ENCODE data around the gene JADE2. TPM values are rescaled to one million over a fixed set of nuclear protein-coding genes. Genes with fewer than 3 reads are reported as not detected.
"Not testable (repeated sequence)": the region's sequence is repeated elsewhere in the genome, so short reads cannot be mapped to it uniquely, and the experiment has no call there.

Gene JADE2
- total RNA-seq, 1 experiment from 2014 or later, result 18.4 TPM

DNA sequence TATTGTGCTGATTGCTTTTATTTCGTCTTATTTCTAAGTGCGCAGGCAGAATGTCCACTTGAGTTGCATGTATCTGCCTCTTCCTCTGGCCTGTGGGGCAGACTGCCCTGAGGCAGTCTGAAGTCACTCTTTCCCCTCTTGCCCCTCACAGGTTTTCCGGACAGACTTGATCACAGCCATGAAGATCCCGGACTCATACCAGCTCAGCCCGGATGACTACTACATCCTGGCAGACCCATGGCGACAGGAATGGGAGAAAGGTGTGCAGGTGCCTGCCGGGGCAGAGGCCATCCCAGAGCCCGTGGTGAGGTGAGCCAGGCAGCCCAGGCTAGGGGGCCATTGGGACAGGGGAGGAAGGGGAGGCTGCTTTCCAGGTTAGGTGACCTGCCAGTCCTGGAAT is 26.4 kb downstream of the JADE2 start:
- ChIA-PET CTCF (no interaction called here), POLR2A (ENCODE audit: low non-redundant PET) (no interaction called here)

DNA sequence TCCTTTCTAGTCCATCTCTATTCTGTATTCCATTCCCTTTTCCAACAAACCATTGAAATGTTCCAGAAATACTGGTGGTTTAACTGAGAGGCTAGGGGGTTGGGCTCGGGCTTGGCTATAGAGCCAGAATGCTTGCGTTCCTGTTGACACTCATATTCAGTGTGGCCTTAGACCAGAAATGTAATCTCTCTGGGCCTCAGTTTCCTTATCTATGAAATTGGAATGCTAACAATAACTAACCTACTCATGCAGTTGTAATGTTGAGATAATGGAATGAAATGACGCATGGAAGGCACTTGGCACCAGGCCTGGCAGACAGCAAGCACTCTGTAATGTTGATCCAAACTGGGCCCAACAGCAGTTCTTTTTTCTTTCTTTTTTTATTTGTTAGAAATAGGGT is 26.8 kb downstream of the JADE2 start:
- peaks cover 5% of the 10 kb centered on the region for H3K4me1 ChIP-seq (ENCODE audit: insufficient read depth, low read length, poor library complexity, severe bottlenecking)
- POLR2A ChIA-PET (ENCODE audit: low non-redundant PET), result no interaction called here
- intact Hi-C loops (cut with micrococcal nuclease; ENCODE audit: unreplicated experiment), result no loop called here

More for the DNA sequence above, 26.4 kb downstream of the JADE2 start:
- Histone ChIP-seq H3K27ac (ENCODE audit: low read depth, low read length, poor library complexity, severe bottlenecking) (no peak overlapping the region), H3K9me3 (ENCODE audit: low read depth, low read length, poor library complexity, severe bottlenecking) (no peaks in the 10 kb centered on the region), H3K36me3 (ENCODE audit: insufficient read depth, low read length, poor library complexity, severe bottlenecking) (no peaks in the 10 kb centered on the region), H3K27me3 (replicated peaks; ENCODE audit: insufficient read depth, low read depth, low read length, poor library complexity) (no peaks in the 10 kb centered on the region), H3K4me1 (ENCODE audit: insufficient read depth, low read length, poor library complexity, severe bottlenecking) (peaks cover 8% of the 10 kb centered on the region), H3K4me3 (ENCODE audit: low read depth, low read length, poor library complexity, severe bottlenecking) (no peak overlapping the region)
- intact Hi-C loops (cut with micrococcal nuclease; ENCODE audit: unreplicated experiment), result no loop called here
- TF ChIP-seq EZH2 (IDR thresholded peaks at IDR 0.05; ENCODE audit: borderline replicate concordance, low read depth, low read length, poor library complexity, severe bottlenecking), result no peak
- TF ChIP-seq, protein P1, sequence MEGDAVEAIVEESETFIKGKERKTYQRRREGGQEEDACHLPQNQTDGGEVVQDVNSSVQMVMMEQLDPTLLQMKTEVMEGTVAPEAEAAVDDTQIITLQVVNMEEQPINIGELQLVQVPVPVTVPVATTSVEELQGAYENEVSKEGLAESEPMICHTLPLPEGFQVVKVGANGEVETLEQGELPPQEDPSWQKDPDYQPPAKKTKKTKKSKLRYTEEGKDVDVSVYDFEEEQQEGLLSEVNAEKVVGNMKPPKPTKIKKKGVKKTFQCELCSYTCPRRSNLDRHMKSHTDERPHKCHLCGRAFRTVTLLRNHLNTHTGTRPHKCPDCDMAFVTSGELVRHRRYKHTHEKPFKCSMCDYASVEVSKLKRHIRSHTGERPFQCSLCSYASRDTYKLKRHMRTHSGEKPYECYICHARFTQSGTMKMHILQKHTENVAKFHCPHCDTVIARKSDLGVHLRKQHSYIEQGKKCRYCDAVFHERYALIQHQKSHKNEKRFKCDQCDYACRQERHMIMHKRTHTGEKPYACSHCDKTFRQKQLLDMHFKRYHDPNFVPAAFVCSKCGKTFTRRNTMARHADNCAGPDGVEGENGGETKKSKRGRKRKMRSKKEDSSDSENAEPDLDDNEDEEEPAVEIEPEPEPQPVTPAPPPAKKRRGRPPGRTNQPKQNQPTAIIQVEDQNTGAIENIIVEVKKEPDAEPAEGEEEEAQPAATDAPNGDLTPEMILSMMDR (conservative IDR thresholded peaks at IDR 0.05; ENCODE audit: low read depth, low read length), result no peak
- DNase-seq (ENCODE audit: low spot score), result no peak
- BruUV-seq (replicated peaks), result no TSS peak

DNA sequence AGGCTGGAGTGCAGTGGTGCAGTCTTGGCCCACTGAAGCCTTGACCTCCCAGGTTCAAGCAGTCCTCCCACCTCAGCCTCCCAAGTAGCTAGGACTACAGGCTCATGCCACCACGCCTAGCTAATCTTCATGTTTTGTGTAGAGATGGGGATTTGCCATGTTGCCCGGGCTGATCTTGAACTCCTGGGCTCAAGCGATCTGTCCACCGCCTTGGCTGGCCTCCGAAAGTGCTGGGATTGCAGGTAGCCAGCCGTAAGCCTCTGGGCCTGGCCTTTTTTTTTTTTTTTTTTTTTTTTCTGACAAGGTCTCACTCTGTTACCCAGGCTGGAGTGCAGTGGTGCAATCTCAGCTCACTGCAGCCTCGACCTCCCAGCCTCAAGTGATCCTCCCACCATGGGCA is 27.2 kb downstream of the JADE2 start:
- H3K27me3 ChIP-seq (replicated peaks; ENCODE audit: insufficient read depth, low read depth, low read length, poor library complexity); DNase-seq (ENCODE audit: low spot score); H3K4me3 ChIP-seq (ENCODE audit: low read depth, low read length, poor library complexity, severe bottlenecking); H3K36me3 ChIP-seq (ENCODE audit: insufficient read depth, low read length, poor library complexity, severe bottlenecking); H3K4me1 ChIP-seq (ENCODE audit: insufficient read depth, low read length, poor library complexity, severe bottlenecking); intact Hi-C loops (cut with micrococcal nuclease; ENCODE audit: unreplicated experiment); BruUV-seq (replicated peaks); CTCF ChIA-PET; H3K9me3 ChIP-seq (ENCODE audit: low read depth, low read length, poor library complexity, severe bottlenecking); H3K27ac ChIP-seq (ENCODE audit: low read depth, low read length, poor library complexity, severe bottlenecking); POLR2A ChIA-PET (ENCODE audit: low non-redundant PET): not testable (repeated sequence)

More for the DNA sequence above, 26.8 kb downstream of the JADE2 start:
- H3K36me3 ChIP-seq (ENCODE audit: insufficient read depth, low read length, poor library complexity, severe bottlenecking), result no peaks in the 10 kb centered on the region
- CTCF ChIA-PET, result no interaction called here
- no TSS peak for BruUV-seq (replicated peaks)
- H3K27me3 ChIP-seq (replicated peaks; ENCODE audit: insufficient read depth, low read depth, low read length, poor library complexity), result no peaks in the 10 kb centered on the region
- DNase-seq (ENCODE audit: low spot score), result no peak
- H3K9me3 ChIP-seq (ENCODE audit: low read depth, low read length, poor library complexity, severe bottlenecking), result no peaks in the 10 kb centered on the region
- no peak overlapping the region for H3K4me3 ChIP-seq (ENCODE audit: low read depth, low read length, poor library complexity, severe bottlenecking)
- TF ChIP-seq, protein P1 (conservative IDR thresholded peaks at IDR 0.05; ENCODE audit: low read depth, low read length), result no peak
- TF ChIP-seq EZH2 (IDR thresholded peaks at IDR 0.05; ENCODE audit: borderline replicate concordance, low read depth, low read length, poor library complexity, severe bottlenecking), result no peak
- H3K27ac ChIP-seq (ENCODE audit: low read depth, low read length, poor library complexity, severe bottlenecking), result no peak overlapping the region

DNA sequence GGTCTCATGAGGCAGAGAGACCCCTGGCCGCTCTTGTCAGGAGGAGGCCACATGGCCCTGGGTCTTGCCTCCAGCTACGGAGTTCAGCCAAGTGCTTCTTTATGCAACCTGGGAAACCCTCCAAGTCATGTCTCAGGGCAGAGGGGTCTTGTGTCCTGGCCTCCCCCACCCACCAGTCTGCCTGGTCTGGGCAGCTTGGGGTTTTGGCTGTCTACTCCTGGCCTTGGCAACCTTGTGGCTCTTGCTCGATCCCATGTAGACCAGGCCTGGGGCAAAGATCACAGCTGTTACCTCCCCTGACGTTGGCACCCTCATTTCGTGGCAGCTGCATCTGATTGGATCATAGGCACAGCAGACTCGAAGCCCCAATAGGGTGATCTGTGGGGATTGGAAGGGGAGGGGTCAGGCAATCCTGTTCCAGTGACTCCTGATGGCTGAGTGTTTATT is 28.4 kb downstream of the JADE2 start:
- no peak overlapping the region for H3K27ac ChIP-seq (ENCODE audit: low read depth, low read length, poor library complexity, severe bottlenecking)

More for the DNA sequence above, 28.4 kb downstream of the JADE2 start:
- no peaks in the 10 kb centered on the region for H3K27me3 ChIP-seq (replicated peaks; ENCODE audit: insufficient read depth, low read depth, low read length, poor library complexity)
- no peak for DNase-seq (ENCODE audit: low spot score)
- H3K4me3 ChIP-seq (ENCODE audit: low read depth, low read length, poor library complexity, severe bottlenecking), result no peak overlapping the region
- H3K4me1 ChIP-seq (ENCODE audit: insufficient read depth, low read length, poor library complexity, severe bottlenecking), result no peaks in the 10 kb centered on the region
- POLR2A ChIA-PET (ENCODE audit: low non-redundant PET), result interaction anchor here (0.5 kb wide), 1 partner anchor 931 kb away, joined by 4 read pairs; no protein-coding TSS in a partner anchor
- CTCF ChIA-PET, result interaction anchor here (0.6 kb wide), 1 partner anchor 224 kb away, joined by 4 read pairs; no protein-coding TSS in a partner anchor
- intact Hi-C loops (cut with micrococcal nuclease; ENCODE audit: unreplicated experiment), result no loop called here
- no TSS peak for BruUV-seq (replicated peaks)
- TF ChIP-seq, protein P1 (conservative IDR thresholded peaks at IDR 0.05; ENCODE audit: low read depth, low read length), result no peak
- no peak for TF ChIP-seq EZH2 (IDR thresholded peaks at IDR 0.05; ENCODE audit: borderline replicate concordance, low read depth, low read length, poor library complexity, severe bottlenecking)
- H3K36me3 ChIP-seq (ENCODE audit: insufficient read depth, low read length, poor library complexity, severe bottlenecking), result no peaks in the 10 kb centered on the region
- no peaks in the 10 kb centered on the region for H3K9me3 ChIP-seq (ENCODE audit: low read depth, low read length, poor library complexity, severe bottlenecking)

Measured in A673 (cell line).